Panc1 (cell line): ENCODE results near the gene NUS1. TPM values are rescaled to one million over a fixed set of nuclear protein-coding genes. Genes with fewer than 3 reads are reported as not detected.
"Not testable (repeated sequence)": the region's sequence is repeated elsewhere in the genome, so short reads cannot be mapped to it uniquely, and the experiment has no call there.

Experiments used
- ATAC-seq: fragments of 200-7000 bp; cut with Tn5 transposase; 2 replicates; pipeline ENCODE4 v1.9.1; 2020; ENCODE audit warnings: mild to moderate bottlenecking, moderate library complexity
- BruUV-seq: library from RNA; stranded (reverse); fragments of 400-500 nt; replicated peaks from 2 replicates; lab custom pipeline; 2021; lab: Mats Ljungman, UMichigan
- CTCF ChIA-PET: fragments of 300-600 bp; sonication (Branson Sonifier 250); formaldehyde crosslinking; loops from one replicate; lab custom pipeline; 2022; ENCODE audit warnings: antibody characterized with exemption; lab: Charles Lee
- POLR2A ChIA-PET: fragments of 300-600 bp; sonication (Branson Sonifier 250); formaldehyde crosslinking; loops from one replicate; lab custom pipeline; 2022; ENCODE audit warnings: antibody characterized with exemption; lab: Charles Lee
- DNase-seq: peaks from one replicate; pipeline ENCODE4 v3.0.0-alpha.2; 2010; ENCODE audit warnings: low read depth, low spot score
- H3K27ac ChIP-seq: 2 replicates; pipeline ENCODE4 v1.5.1; 2011; ENCODE audit warnings: mild to moderate bottlenecking, low read length, inconsistent platforms
- H3K27me3 ChIP-seq: fragments of 200-500 bp; sonication (Bioruptor generic); 2 replicates; pipeline ENCODE4 v1.6.0; 2014; ENCODE audit warnings: low read length, inconsistent platforms; ENCODE audit not compliant: control insufficient read depth, insufficient read depth
- H3K36me3 ChIP-seq: fragments of 200-500 bp; sonication (Bioruptor generic); 2 replicates; pipeline ENCODE4 v1.5.1; 2014; ENCODE audit warnings: inconsistent platforms, mild to moderate bottlenecking, low read length, moderate library complexity; ENCODE audit not compliant: control insufficient read depth, insufficient read depth
- H3K4me1 ChIP-seq: 2 replicates; pipeline ENCODE4 v1.5.1; 2011; ENCODE audit warnings: inconsistent platforms, mild to moderate bottlenecking, low read length, moderate library complexity; ENCODE audit not compliant: control insufficient read depth, insufficient read depth
- H3K4me3 ChIP-seq, 2 experiments: 2 replicates each; pipeline ENCODE4 v1.5.1; 2011 to 2012; ENCODE audit warnings: low read depth in 2 of 2, low read length in 2 of 2, mild to moderate bottlenecking in 2 of 2, inconsistent platforms in 1 of 2, moderate library complexity in 1 of 2
- H3K9me3 ChIP-seq: fragments of 200-500 bp; sonication (Bioruptor generic); 2 replicates; pipeline ENCODE4 v1.5.1; 2014; ENCODE audit warnings: low read depth, mild to moderate bottlenecking, inconsistent platforms, low read length, moderate library complexity; ENCODE audit not compliant: control insufficient read depth, insufficient read depth
- POLR2AphosphoS5 ChIP-seq: IDR thresholded peaks from 2 replicates; pipeline ENCODE4 v1.6.1; 2012; ENCODE audit warnings: mild to moderate bottlenecking, low read depth, low read length, moderate library complexity
- SIN3A ChIP-seq: IDR thresholded peaks from 2 replicates; pipeline ENCODE4 v1.6.1; 2012; ENCODE audit warnings: low read depth, mild to moderate bottlenecking, low read length, moderate library complexity, borderline replicate concordance; ENCODE audit not compliant: insufficient read depth
- TCF7L2 ChIP-seq: IDR thresholded peaks from 2 replicates; pipeline ENCODE4 v1.6.1; 2011; ENCODE audit warnings: mild to moderate bottlenecking, low read depth, low read length, inconsistent platforms
- in situ Hi-C: cut with HindIII; loops from 2 replicates; pipeline ENCODE4 v1.10.0; 2016; ENCODE audit warnings: low sequenced_read_pairs, low pct_unique_long_range_greater_than_20kb
- intact Hi-C: fragments of 100-400 bp; cut with micrococcal nuclease; formaldehyde crosslinking; loops from one replicate; pipeline ENCODE4 v1.10.0; 2022; ENCODE audit not compliant: unreplicated experiment
- total RNA-seq: library from RNA; stranded (reverse); gene quantifications from one replicate; pipeline ENCODE4 v1.2.1, GENCODE V29; 2021; ENCODE audit not compliant: unreplicated experiment
- TF ChIP-seq, protein P1 (sequence below), 2 experiments: IDR thresholded peaks; 2 replicates each; pipeline ENCODE4 v1.6.1; 2011 to 2012; ENCODE audit warnings: low read depth in 2 of 2, control low read depth in 1 of 2, low read length in 1 of 2, mild to moderate bottlenecking in 1 of 2, moderate library complexity in 1 of 2; ENCODE audit not compliant: insufficient read depth in 1 of 2
- TF ChIP-seq, protein P2 (sequence below): fragments of 450-650 bp; IDR thresholded peaks from 2 replicates; pipeline ENCODE4 v1.5.1; 2017; ENCODE audit warnings: mild to moderate bottlenecking

NUS1 gene
- total RNA-seq, 1 experiment from 2014 or later, result 57.3 TPM

DNA sequence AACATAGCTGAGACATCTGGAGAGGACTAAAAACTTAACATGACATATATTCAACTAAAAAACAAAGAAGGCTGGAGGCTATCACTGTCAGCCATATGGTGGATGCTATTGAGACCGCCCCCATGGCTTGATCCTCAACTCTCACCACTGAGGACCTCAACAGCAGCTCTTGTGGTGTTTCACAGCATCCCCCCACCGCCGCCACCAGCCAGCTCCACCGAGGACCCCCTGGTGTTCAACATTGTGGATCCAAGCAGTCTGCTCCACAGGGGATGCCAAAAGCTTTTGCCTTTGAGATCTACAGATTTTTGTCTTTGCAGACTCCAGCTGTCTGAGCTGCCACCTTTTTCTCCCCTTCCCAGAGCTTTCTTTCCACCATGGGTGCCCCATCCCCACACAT is 64.6 kb downstream of the NUS1 start:
- H3K4me1 ChIP-seq, result no peaks in the 10 kb centered on the region
- in situ Hi-C loops, result no loop called here
- intact Hi-C loops, result no loop called here
- H3K9me3 ChIP-seq, result no peaks in the 10 kb centered on the region
- H3K36me3 ChIP-seq, result no peaks in the 10 kb centered on the region
- H3K27ac ChIP-seq, result no peak overlapping the region
- POLR2A ChIA-PET, result no interaction called here
- TF ChIP-seq TCF7L2 (no peak), POLR2AphosphoS5 (no peak), SIN3A (no peak)
- TF ChIP-seq, protein P1, sequence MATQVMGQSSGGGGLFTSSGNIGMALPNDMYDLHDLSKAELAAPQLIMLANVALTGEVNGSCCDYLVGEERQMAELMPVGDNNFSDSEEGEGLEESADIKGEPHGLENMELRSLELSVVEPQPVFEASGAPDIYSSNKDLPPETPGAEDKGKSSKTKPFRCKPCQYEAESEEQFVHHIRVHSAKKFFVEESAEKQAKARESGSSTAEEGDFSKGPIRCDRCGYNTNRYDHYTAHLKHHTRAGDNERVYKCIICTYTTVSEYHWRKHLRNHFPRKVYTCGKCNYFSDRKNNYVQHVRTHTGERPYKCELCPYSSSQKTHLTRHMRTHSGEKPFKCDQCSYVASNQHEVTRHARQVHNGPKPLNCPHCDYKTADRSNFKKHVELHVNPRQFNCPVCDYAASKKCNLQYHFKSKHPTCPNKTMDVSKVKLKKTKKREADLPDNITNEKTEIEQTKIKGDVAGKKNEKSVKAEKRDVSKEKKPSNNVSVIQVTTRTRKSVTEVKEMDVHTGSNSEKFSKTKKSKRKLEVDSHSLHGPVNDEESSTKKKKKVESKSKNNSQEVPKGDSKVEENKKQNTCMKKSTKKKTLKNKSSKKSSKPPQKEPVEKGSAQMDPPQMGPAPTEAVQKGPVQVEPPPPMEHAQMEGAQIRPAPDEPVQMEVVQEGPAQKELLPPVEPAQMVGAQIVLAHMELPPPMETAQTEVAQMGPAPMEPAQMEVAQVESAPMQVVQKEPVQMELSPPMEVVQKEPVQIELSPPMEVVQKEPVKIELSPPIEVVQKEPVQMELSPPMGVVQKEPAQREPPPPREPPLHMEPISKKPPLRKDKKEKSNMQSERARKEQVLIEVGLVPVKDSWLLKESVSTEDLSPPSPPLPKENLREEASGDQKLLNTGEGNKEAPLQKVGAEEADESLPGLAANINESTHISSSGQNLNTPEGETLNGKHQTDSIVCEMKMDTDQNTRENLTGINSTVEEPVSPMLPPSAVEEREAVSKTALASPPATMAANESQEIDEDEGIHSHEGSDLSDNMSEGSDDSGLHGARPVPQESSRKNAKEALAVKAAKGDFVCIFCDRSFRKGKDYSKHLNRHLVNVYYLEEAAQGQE (IDR thresholded peaks at IDR 0.05; ENCODE audit: insufficient read depth in 1 of 2, low read depth in 2 of 2, low read length in 1 of 2), result no peak
- TF ChIP-seq, protein P2, sequence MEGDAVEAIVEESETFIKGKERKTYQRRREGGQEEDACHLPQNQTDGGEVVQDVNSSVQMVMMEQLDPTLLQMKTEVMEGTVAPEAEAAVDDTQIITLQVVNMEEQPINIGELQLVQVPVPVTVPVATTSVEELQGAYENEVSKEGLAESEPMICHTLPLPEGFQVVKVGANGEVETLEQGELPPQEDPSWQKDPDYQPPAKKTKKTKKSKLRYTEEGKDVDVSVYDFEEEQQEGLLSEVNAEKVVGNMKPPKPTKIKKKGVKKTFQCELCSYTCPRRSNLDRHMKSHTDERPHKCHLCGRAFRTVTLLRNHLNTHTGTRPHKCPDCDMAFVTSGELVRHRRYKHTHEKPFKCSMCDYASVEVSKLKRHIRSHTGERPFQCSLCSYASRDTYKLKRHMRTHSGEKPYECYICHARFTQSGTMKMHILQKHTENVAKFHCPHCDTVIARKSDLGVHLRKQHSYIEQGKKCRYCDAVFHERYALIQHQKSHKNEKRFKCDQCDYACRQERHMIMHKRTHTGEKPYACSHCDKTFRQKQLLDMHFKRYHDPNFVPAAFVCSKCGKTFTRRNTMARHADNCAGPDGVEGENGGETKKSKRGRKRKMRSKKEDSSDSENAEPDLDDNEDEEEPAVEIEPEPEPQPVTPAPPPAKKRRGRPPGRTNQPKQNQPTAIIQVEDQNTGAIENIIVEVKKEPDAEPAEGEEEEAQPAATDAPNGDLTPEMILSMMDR, result no peak
- ATAC-seq (no peak), DNase-seq (no peak)
- CTCF ChIA-PET, result no interaction called here
- no peaks in the 10 kb centered on the region for H3K27me3 ChIP-seq
- no TSS peak for BruUV-seq
- H3K4me3 ChIP-seq, result no peak overlapping the region

DNA sequence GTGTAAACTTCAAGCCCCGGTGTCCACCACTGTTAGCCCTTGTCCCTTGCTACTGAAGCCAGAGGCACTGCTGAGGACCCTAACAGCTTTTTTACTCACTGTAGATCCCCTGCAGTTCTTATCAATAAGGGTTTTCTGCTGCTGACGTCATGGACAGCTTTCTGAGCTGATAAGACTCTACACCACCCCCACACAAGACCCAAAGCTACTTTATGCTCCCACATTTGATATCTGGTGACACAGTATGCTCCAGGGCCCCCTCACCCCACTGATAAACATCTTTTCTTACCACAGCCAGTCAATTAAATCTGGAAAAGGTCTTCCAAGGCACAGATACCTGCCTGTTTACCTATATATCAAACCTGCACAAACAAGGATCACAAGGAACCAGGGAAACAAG is 65.3 kb downstream of the NUS1 start:
- TF ChIP-seq TCF7L2, result no peak
- H3K4me1 ChIP-seq, result no peaks in the 10 kb centered on the region
- DNase-seq (no peak), ATAC-seq (no peak)
- POLR2A ChIA-PET, result no interaction called here
- H3K27me3 ChIP-seq, result no peaks in the 10 kb centered on the region
- intact Hi-C loops, result no loop called here
- BruUV-seq, result no TSS peak
- no peaks in the 10 kb centered on the region for H3K9me3 ChIP-seq
- CTCF ChIA-PET, result no interaction called here
- H3K36me3 ChIP-seq, result no peaks in the 10 kb centered on the region
- H3K4me3 ChIP-seq, result no peak overlapping the region
- H3K27ac ChIP-seq, result no peak overlapping the region
- in situ Hi-C loops, result no loop called here

DNA sequence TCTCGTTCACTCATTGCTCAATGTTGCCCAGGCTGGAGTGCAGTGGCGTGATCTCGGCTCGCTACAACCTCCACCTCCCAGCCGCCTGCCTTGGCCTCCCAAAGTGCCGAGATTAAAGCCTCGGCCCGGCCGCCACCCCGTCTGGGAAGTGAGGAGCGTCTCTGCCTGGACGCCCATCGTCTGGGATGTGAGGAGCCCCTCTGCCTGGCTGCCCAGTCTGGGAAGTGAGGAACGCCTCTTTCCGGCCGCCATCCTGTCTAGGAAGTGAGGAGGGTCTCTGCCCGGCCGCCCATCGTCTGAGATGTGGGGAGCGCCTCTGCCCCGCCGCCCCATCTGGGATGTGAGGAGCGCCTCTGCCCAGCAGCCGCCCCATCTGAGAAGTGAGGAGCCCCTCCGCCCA is 75.4 kb downstream of the NUS1 start:
- CTCF ChIA-PET, H3K4me1 ChIP-seq, H3K27ac ChIP-seq, in situ Hi-C loops, DNase-seq, H3K4me3 ChIP-seq, intact Hi-C loops, H3K36me3 ChIP-seq, BruUV-seq, H3K9me3 ChIP-seq, H3K27me3 ChIP-seq, ATAC-seq: not testable (repeated sequence)
- POLR2A ChIA-PET, result interaction anchor here (0.6 kb wide), 1 partner anchor 53 kb away, joined by 3 read pairs; no protein-coding TSS in a partner anchor

Other genes starting within 250 kb of the NUS1 start
- 0.10 TPM for gene ROS1, start 249.5 kb upstream of the NUS1 start, total RNA-seq
- 29.0 TPM for gene DCBLD1, start 192.8 kb upstream of the NUS1 start, total RNA-seq
- gene GOPC, start 73.0 kb upstream of the NUS1 start, total RNA-seq, result 32.2 TPM
- gene SLC35F1, start 231.8 kb downstream of the NUS1 start, total RNA-seq, result not detected